Type B pancreatic cell (in vitro differentiated cells): ENCODE results near the gene EPB41L4B. TPM values are rescaled to one million over a fixed set of nuclear protein-coding genes. Genes with fewer than 3 reads are reported as not detected.
"Not testable (repeated sequence)": the region's sequence is repeated elsewhere in the genome, so short reads cannot be mapped to it uniquely, and the experiment has no call there.

Experiments
- DNase-seq: peaks from one replicate; pipeline ENCODE4 v3.0.0; 2021; ENCODE audit warnings: mixed read lengths; ENCODE audit not compliant: unreplicated experiment; ENCODE audit errors: extremely low spot score
- H3K27ac Mint-ChIP-seq: 2 replicates; pipeline ENCODE4 v1.8.0; 2021; ENCODE audit warnings: mild to moderate bottlenecking, mixed read lengths
- H3K27me3 Mint-ChIP-seq: 2 replicates; pipeline ENCODE4 v1.8.0; 2021; ENCODE audit warnings: mixed read lengths
- H3K36me3 Mint-ChIP-seq: 2 replicates; pipeline ENCODE4 v1.8.0; 2021; ENCODE audit warnings: mixed read lengths
- H3K4me1 Mint-ChIP-seq: one replicate; pipeline ENCODE4 v1.8.0; 2021; ENCODE audit warnings: mixed read lengths; ENCODE audit not compliant: unreplicated experiment
- H3K4me3 Mint-ChIP-seq: 2 replicates; pipeline ENCODE4 v1.8.0; 2021; ENCODE audit warnings: mild to moderate bottlenecking, mixed read lengths
- H3K9me3 Mint-ChIP-seq: 2 replicates; pipeline ENCODE4 v1.8.0; 2021; ENCODE audit warnings: mixed read lengths
- total RNA-seq: library from RNA; stranded (reverse); gene quantifications from 2 replicates; pipeline ENCODE4 v1.2.1, GENCODE V29; 2021; ENCODE audit warnings: low replicate concordance
- TF ChIP-seq, protein P1 (sequence below): fragments of 200-600 bp; sonication (generic); conservative IDR thresholded peaks from 2 replicates; pipeline ENCODE4 v1.5.0; 2021; ENCODE audit warnings: antibody characterized with exemption, mild to moderate bottlenecking

The EPB41L4B gene
- total RNA-seq, 1 donor from 2014 or later, result 14.4 TPM

- Mint-ChIP-seq H3K4me1 (peaks cover 5% of the 10 kb centered on the region), H3K9me3 (no peaks in the 10 kb centered on the region), H3K27me3 (peaks cover 7% of the 10 kb centered on the region), H3K4me3 (no peak overlapping the region), H3K27ac (no peak overlapping the region), H3K36me3 (no peaks in the 10 kb centered on the region)
- TF ChIP-seq, protein P1, sequence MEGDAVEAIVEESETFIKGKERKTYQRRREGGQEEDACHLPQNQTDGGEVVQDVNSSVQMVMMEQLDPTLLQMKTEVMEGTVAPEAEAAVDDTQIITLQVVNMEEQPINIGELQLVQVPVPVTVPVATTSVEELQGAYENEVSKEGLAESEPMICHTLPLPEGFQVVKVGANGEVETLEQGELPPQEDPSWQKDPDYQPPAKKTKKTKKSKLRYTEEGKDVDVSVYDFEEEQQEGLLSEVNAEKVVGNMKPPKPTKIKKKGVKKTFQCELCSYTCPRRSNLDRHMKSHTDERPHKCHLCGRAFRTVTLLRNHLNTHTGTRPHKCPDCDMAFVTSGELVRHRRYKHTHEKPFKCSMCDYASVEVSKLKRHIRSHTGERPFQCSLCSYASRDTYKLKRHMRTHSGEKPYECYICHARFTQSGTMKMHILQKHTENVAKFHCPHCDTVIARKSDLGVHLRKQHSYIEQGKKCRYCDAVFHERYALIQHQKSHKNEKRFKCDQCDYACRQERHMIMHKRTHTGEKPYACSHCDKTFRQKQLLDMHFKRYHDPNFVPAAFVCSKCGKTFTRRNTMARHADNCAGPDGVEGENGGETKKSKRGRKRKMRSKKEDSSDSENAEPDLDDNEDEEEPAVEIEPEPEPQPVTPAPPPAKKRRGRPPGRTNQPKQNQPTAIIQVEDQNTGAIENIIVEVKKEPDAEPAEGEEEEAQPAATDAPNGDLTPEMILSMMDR, result no peak
- DNase-seq, result no peak
Observed at GRCh38 chr9:109229682-109230081, 91.2 kb downstream of the EPB41L4B start.

DNA sequence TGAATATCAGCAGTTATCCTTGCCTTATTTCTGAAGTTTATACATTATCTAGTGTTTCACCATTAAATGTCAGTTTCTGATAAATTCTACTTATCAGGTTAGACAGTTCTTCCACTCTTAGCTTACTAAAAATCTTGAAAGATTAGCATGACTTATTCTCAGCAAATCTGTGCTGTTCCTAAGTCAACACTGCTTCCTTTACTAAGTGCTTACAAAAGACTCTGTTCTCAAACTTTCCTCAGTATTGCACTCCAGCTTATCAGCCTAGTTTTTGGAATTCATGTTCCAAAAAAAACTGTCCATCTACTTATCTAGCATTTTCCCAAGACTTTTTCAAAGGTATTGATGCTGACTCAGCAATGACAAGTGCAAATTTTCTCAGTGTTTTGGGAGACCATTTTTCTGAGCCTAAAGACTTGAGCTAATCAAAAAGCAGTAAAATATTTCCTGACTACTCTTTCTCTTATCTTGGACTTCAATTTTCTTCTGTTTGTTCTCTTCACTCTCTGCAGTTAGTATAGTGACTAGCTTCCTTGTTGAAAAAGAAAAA, 92.7 kb downstream of the EPB41L4B start:
- DNase-seq, result no peak
- Mint-ChIP-seq H3K36me3 (no peaks in the 10 kb centered on the region), H3K27me3 (peaks cover 7% of the 10 kb centered on the region), H3K4me1 (peaks cover 5% of the 10 kb centered on the region), H3K9me3 (no peaks in the 10 kb centered on the region), H3K4me3 (no peak overlapping the region), H3K27ac (no peak overlapping the region)
- TF ChIP-seq, protein P1, result no peak

- Mint-ChIP-seq H3K9me3 (no peaks in the 10 kb centered on the region), H3K27me3 (peaks cover 13% of the 10 kb centered on the region), H3K4me3 (no peak overlapping the region), H3K36me3 (no peaks in the 10 kb centered on the region), H3K27ac (no peak overlapping the region), H3K4me1 (no peaks in the 10 kb centered on the region)
- TF ChIP-seq, protein P1, result no peak
- no peak for DNase-seq
Observed at GRCh38 chr9:109225629-109226028, 95.2 kb downstream of the EPB41L4B start.

DNA sequence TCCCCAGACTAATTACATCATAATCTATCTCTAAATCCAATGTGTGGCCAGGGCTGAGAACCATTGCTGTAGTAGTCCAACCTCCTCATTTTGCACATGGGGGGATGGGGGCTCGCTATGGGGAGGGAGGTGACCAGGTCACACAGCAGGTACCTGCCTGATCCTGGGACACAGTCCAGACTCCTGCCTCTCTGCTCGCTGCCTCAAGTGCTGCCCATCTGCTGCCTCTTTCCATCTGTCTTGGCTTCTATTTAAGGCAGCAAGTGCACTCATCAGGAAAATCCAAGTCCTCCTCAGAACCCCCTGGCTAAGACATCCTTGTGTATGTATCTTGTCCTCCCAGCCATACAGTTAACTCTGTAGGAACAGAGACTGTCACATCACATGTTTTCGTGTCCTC, 96.1 kb downstream of the EPB41L4B start:
- no peak overlapping the region for H3K4me3 Mint-ChIP-seq
- H3K9me3 Mint-ChIP-seq, result no peaks in the 10 kb centered on the region
- no peaks in the 10 kb centered on the region for H3K4me1 Mint-ChIP-seq
- H3K27me3 Mint-ChIP-seq, result peaks cover 20% of the 10 kb centered on the region
- H3K36me3 Mint-ChIP-seq, result no peaks in the 10 kb centered on the region
- TF ChIP-seq, protein P1, result no peak
- DNase-seq, result no peak
- no peak overlapping the region for H3K27ac Mint-ChIP-seq

- H3K4me1 Mint-ChIP-seq, H3K36me3 Mint-ChIP-seq, H3K4me3 Mint-ChIP-seq, DNase-seq, H3K9me3 Mint-ChIP-seq, H3K27ac Mint-ChIP-seq: not testable (repeated sequence)
- peaks cover 21% of the 10 kb centered on the region for H3K27me3 Mint-ChIP-seq
Observed at GRCh38 chr9:109218242-109218641, 102.6 kb downstream of the EPB41L4B start.

- Mint-ChIP-seq H3K36me3 (no peaks in the 10 kb centered on the region), H3K4me1 (no peaks in the 10 kb centered on the region), H3K27ac (no peak overlapping the region), H3K9me3 (no peaks in the 10 kb centered on the region), H3K27me3 (peaks cover 9% of the 10 kb centered on the region), H3K4me3 (no peak overlapping the region)
- TF ChIP-seq, protein P1, result no peak
- no peak for DNase-seq
Observed at GRCh38 chr9:109214414-109214813, 106.4 kb downstream of the EPB41L4B start.
